ENCODE measurements around the gene SEC14L3.
A peak's percentile ranks its signal among the peaks of the same experiment; 100 is the strongest.

The SEC14L3 gene

GRCh38 chr22:30471616-30472318, at the start of gene SEC14L3:
Gene SEC14L3, minus strand, starts transcription at chr22:30472017. Its CDS starts 59 bp downstream, at chr22:30471958.
- DNase-seq = no peak

DNA sequence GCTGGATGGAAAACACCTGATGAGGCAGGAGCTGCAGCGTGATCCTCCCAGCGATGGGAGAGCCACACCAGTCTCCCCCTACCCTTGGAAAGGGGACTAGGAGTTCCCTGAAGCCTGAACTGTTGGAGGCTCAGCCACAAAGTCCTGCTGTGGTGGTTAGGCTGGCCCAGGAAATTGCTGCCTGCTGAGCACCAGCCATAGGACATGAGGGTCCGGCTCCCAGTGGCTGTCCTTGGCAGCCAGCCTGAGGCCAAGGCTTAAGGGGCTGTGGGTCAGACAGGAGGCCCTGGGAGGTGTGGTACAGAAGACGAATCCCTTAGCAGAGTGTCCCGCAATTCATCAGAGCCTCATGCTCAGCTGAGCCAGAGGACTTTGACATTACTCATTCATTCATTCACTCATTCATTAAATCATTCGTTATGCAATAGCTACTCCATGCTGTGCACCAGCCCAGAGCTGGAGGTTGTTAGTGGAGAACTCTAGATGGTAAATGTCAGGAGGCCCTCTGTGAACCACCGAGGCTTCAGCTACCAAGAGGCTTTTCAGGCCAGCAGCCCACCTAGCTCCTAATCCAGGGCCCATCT, 48.1 kb upstream of the SEC14L3 start:
- DNase-seq = no peak

GRCh38 chr22:30516731-30517130, 44.9 kb upstream of the SEC14L3 start:
- DNase-seq = no peak

- DNase-seq = no peak
Measured at GRCh38 chr22:30516273-30516672, 44.5 kb upstream of the SEC14L3 start.

DNA sequence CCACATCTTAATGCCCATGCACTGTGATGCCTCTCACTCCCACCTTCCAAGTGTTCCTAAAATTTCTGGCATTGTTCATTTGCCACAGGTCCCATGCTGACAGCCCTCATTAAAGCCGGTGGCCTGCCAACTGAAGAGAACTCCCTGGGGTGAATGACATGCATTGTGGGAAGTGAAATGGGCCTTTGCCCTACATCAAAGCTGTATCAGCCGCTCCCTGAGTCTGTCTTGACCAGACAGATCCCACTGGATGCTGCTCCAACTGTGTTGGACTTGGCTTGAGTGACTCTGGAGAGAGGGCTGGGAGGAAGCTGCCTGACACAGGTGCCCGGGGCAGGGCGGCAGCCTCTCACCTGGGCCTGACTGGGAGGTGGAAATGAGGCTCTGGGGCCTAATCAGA, 42.4 kb upstream of the SEC14L3 start:
- peak; percentile 15 for DNase-seq

DNA sequence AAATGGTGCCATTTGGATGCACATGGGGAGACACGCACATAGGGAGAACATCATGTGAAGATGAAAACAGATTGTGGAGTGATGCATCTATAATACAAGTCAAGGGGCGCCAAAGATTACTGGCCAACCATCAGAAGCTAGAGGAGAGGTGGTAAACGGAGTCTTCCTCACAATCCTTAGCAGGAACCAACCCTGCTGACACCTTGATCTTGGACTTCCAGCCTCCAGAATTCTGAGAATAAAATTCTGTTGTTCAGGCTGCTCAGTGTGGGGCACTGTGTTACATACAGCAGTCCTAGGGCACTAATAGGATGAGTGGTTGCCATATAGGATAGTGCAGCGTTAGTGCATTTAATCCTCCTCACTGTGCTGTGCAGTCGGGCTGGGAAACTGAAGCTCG, 41.6 kb upstream of the SEC14L3 start:
- DNase-seq = no peak

DNA sequence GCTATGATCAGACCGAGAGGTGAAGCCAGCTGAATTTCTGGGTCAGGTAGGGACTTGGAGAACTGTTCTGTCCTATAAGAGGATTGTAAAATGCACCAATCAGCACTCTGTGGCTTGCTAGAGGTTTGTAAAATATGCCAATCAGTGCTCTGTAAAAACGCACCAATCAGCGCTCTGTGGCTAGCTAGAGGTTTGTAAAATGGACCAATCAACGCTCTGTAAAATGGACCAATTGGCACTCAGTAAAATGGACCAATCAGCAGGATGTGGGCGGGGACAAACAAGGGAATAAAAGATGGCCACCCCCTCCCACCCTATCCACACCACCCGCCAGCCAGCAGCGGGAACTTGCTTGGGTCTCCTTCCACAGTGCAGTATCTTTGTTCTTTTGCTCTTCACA, 40.1 kb upstream of the SEC14L3 start:
- no peak for DNase-seq

GRCh38 chr22:30511109-30511508, 39.3 kb upstream of the SEC14L3 start:
- no peak for DNase-seq

- no peak for DNase-seq
Measured at GRCh38 chr22:30508216-30508615, 36.4 kb upstream of the SEC14L3 start.

GRCh38 chr22:30507670-30508069, 35.9 kb upstream of the SEC14L3 start:
- DNase-seq = no peak

GRCh38 chr22:30506507-30506968, 34.7 kb upstream of the SEC14L3 start:
- DNase-seq = no peak

DNA sequence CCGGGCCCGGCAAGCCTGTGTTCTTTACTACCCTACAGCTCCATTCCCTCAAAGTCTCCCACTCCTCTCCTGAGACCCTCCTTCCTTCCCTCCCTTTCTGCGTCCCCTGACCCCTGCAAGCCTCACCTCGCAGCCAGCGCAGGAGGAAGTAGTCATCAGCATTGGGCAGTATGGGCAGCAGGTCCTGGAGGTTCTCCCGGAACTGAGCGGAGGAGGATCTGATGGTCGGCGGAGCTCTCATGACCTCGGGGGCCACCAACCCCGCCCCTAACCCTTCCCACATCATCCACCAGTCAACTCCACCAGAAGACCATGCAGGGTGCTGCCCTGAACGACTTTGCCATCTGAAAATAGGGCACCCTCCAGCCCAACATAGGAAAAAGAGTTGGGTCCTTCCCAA, 31.7 kb upstream of the SEC14L3 start:
- DNase-seq = no peak

GRCh38 chr22:30502911-30503310, 31.1 kb upstream of the SEC14L3 start:
- no peak for DNase-seq

DNA sequence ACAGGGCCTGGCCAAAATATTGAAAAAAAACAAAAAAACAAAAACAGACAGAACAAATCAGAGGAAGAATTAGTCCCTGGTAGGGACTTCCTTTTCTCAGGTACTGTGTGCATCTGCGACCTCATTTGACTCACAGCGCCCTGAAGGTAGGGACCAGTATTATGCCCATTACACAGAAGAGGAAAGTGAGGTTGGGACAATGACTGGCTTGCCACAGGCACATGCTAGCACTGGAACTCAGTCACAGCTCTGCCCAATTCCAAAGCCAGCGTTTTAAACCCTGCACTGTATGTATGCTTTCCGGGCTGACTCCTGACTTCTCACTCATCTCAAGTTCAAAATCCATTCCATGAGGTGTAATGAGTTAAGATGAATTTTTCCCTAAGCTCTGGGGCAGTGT, 30.3 kb upstream of the SEC14L3 start:
- no peak for DNase-seq

- no peak for DNase-seq
Measured at GRCh38 chr22:30500628-30501027, 28.8 kb upstream of the SEC14L3 start.

DNA sequence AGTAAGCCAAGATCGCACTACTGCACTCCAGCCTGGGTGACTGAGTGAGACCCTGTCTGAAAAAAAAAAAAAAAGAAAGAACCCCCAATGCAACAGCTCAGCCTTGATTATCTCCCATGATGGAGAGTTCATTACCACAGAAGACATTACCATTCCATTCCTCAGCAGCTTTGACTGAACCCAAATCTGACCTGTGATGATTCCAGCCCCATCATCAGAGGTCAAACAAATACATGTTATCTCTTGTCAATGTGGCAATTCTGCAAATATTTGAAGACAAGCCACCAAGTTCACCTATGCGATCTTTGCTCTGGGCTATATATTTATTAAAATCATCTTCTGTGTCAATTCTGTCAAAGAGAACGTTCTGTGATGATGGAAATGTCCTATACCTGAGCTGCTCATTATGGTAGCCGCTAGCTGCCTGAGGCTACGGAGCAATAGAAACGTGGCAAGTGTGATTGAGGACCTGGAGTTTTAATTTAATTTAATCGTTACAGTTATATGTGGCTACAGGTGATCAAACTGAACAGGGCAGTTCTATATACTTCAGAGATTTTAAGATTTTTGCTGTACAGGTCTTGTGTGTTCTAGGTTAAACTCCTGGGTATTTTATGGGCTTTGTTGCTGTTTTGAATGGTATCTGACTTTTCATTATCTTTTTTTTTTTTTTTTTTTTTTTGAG, 25.8 kb upstream of the SEC14L3 start:
- DNase-seq = no peak

GRCh38 chr22:30495041-30495784, 23.4 kb upstream of the SEC14L3 start:
- no peak for DNase-seq

DNA sequence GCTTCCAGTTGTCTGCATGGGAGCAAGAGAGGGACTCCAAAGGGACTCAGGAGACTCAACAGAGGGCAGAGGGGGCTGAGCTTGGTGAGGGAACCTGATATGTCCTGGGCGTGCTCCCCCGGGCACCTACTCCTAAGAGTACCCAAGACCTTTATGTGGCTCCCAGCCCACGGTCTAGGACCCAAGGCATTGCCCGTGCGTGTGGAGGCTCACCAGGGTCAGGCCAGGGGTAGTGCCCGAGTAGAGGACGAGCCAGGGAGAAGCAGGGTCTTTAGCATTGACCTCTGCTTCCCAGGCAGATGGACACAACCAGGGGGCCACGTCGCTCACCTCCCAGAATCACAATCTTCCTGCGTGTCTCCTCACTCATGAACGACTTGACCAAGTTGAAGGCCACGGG, 20.3 kb upstream of the SEC14L3 start:
- DNase-seq = no peak

GRCh38 chr22:30491381-30491780, 19.6 kb upstream of the SEC14L3 start:
- DNase-seq = no peak

DNA sequence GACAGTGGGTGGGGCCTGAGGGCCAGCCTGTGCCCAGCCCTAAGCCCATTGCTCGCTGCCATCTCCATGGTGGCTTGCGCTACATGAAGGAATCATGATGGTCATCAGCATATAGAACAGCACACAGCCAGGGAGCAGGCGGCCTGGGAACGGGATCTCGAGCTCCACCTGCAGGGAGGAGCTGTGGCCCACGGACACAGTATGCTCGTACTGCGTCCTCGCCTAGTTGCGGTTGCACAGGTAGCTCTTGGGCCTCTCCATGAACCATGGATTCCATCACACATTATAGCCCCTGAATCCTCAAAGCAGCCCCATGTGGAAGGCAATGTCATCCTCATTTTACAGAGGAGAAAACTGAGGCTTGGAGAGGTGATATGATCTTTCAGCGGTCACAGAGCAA, 18.6 kb upstream of the SEC14L3 start:
- DNase-seq = no peak

GRCh38 chr22:30488121-30488520, 16.3 kb upstream of the SEC14L3 start:
- no peak for DNase-seq

DNA sequence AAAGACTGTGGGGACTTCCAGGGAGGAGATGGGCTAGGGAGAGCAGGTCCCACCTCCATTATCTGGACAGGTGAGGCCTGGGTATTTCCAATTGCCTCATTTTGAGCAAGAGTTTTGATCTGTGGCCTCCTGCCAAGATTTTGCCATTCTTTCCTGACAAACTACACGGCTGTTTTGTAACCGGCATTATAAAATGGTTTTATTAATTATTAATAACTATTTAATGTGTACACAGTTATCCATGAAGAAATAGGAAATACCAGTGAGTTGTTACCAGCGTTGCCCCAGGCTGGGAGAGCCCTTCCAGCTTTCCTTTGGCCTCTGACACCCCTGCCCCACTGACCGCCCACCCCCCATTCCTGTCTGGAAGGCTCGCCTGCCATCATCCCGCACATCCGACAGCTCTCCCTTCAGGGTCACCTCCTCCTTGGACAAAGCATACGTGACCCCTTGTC, 14.9 kb upstream of the SEC14L3 start:
- DNase-seq = no peak

DNA sequence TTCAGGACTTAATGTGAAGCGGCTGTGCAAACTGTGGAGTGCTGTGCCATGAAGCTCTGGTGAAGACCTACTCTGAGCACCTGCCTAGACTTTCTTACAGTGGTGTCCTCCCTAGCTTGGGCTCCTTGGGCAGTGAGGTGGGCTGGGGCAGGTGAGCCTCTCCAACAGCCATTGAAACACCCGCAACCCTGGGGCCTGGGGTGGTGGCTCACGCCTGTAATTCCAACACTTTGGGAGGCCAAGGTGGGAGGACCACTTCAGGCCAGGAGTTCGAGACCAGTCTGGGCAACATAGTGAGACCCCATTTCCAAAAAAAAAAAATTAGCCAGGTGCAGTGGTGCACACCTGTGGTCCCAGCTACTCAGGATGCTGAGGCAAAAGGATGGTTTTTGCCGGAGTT, 14.3 kb upstream of the SEC14L3 start:
- DNase-seq = no peak

Measured in eye (tissue), 1 donor.